CD4-positive, alpha-beta T cell treated with Interferon alpha-2 for 1 hour (primary cell): Measurements from ENCODE around the gene AP1G2.
"Not testable (repeated sequence)": the region's sequence is repeated elsewhere in the genome, so short reads cannot be mapped to it uniquely, and the experiment has no call there.

ENCODE experiments used
- DNase-seq, 2 donors: peaks; one replicate each; pipeline ENCODE4 v3.0.0-alpha.2; 2020 to 2022

The AP1G2 gene

DNA sequence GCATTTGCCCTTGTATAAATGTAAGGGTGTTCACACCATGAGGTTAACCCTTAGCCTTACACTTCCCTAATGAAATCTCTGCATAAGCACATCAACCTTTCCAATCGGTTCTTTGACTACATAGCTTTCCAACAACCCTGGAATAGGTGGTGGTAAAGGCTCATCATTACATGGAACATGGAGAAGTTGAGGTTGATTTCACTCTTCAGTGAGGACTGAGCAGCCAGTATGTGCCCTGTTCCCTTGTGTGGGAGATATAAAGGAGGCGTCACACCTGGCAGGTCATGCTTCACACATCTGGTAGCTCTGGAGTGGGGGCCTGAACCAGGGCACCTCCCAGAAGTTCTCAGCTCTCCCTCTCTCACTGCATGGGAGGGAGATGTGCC lies 32.7 kb upstream of the AP1G2 start:
- DNase-seq = no peak

DNA sequence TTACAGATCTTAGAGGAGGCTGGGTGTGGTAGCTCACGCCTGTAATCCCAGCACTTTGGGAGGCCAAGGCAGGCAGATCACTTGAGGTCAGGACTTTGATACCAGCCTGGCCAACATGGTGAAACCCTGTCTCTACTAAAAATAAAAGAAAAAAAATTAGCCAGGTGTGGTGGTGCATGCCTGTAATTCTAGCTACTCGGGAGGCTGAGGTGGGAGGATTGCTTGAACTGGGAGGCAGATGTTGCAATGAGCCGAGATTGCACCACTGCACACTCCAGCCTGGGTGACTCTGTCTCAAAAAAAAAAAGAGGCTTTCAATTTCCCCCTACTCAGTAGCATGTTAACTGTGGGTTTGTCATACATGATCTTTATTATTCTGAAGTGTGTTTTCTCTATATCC lies 26.6 kb upstream of the AP1G2 start:
- DNase-seq = not testable (repeated sequence)

DNA sequence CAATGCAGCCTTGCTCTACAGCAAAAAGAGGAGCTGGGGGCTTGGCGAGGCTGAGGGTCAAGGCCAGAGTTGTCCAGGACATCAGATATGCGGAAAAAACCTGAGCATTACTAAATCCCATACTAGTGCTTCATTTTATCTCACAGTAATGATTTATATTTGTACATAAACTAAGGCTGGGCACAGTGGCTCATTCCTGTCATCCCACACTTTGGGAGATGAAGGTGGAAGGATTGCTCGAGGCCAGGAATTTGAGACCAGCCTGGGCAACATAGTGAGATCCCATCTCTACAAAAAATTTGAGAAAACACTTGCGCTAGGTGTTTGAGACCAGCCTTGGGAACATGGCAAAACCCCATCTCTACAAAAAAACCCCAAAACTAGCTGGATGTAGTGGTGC lies 22.6 kb upstream of the AP1G2 start:
- no peak for DNase-seq

DNA sequence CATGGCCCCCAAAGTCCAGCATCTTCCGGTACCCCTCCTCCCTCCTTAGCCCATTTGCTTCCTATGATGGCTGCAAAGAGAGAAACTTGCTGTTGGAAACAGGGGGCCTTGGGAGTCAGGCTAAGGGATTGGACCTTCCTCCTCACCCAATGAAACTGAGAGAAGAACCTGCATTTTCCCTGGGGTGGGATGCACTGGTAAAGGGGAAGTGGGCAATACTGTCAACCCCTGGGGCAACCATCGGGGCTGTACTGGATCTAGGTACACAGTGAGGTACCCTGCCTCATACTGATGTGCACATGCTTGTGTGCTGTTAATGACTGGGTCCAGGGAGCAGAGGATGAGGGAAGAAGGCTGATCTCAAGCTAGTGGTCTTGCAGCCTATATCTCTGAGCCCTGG lies 22.0 kb upstream of the AP1G2 start:
- no peak for DNase-seq

DNA sequence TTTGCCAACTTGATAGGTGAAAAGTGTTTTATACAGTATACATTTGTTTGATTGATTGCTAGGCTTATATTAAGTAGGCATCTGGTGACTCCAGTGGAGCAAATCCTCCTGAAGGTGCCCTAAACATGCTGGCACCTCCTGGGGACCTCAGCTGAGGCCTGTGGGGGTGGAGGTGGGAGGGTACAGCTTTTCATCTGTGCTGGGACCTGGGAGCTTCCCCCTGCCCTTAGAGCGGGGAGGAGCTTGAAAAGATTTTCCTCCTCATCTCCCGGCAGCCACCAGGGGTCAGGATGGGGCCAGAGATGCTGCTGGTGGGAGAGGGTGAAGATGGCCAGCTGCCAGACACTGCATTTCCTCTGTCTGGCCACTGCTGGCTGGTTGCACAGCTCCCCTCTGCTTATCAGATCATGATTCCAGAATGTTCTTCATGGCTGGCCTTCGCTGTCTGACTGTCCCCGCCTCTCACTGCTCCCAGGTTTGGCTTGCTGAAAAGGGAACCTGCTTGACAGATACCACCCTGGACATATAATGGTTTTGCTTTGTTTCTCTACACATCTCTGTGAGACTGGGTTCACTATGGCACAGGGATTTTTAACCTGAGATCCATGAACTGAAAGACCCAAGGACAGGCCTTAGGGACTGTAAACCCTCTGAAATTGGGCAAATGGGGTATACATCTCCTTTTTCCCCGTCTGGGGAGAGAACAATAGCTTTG lies 21.4 kb upstream of the AP1G2 start:
- peak; percentile 83 to 85 for DNase-seq

DNA sequence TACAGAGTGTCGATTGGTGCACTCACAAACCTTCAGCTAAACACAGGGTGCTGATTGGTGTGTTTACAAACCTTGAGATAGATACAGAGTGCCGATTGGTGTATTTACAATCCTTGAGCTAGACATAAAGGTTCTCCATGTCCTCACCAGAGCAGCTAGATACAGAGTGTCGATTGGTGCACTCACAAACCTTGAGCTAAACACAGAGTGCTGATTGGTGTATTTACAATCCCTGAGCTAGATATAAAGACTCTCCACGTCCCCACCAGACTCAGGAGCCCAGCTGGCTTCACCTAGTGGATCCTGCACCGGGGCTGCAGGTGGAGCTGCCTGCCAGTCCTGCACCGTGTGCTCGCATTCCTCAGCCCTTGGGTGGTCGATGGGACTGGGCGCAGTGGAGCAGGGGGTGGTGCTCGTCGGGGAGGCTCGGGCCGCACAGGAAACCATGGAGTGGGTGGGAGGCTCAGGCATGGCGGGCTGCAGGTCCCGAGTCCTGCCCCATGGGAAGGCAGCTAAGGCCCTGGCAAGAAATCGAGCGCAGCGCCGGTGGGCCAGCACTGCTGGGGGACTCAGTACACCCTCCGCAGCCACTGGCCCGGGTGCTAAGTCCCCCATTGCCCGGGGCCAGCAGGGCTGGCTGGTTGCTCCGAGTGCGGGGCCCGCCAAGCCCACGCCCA lies 17.1 kb upstream of the AP1G2 start:
- DNase-seq = not testable (repeated sequence)

DNA sequence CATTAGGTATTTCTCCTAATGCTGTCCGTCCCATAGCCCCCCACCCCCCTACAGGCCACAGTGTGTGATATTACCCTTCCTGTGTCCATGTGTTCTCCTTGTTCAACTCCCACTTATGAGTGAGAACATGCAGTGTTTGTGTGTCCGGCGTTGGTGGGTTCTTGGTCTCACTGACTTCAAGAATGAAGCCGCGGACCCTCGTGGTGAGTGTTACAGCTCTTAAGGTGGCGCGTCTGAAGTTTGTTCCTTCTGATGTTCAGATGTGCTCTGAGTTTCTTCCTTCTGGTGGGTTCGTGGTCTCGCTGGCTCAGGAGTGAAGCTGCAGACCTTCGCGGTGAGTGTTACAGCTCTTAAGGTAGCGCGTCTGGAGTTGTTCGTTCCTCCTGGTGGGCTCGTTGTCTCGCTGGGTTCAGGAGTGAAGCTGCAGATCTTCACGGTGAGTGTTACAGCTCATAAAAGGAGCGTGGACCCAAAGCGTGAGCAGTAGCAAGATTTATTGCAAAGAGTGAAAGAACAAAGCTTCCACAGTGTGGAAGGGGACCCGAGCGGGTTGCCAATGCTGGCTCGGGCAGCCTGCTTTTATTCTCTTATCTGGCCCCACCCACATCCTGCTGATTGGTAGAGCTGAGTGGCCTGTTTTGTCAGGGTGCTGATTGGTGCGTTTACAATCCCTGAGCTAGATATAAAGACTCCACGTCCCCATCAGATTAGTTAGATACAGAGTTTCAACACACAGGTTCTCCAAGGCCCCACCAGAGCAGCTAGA lies 16.4 kb upstream of the AP1G2 start:
- not testable (repeated sequence) for DNase-seq

DNA sequence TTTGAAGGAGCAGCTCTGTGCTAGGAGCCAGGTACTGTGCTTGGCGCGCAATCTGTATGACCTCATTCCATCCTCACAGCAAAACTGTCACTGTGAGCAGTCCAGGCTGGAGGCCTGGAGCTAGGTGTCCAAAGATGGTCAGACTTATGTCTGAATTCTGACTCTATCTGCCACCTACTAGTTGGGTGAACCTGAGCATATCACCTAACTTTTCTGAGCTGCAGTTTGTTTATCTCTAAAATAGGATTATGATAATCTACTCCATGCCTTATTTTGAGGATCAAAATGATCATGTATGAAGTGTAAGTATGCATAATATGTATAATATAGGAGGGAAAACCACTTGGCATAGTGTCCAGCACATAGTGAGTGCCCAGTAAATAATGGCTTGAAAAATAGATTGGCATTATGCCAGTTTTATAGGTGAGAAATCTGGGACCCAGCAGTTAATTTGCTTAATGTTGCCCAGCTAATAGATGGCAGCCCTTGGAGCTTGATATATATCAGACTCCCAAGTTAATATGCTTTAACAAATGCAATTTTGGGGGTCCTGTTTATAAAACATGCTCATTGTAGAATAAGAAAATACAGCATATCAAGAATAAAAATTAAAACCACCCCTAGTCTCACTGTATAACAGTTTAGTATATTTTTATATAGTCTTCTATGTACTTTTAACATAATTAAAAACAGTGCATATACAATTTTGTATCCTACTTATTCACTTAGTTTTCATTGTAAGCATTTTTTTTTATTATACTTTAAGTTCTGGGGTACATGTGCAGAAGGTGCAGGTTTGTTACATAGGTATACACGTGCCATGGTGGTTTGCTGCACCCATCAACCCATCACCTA lies 15.5 kb upstream of the AP1G2 start:
- no peak for DNase-seq

DNA sequence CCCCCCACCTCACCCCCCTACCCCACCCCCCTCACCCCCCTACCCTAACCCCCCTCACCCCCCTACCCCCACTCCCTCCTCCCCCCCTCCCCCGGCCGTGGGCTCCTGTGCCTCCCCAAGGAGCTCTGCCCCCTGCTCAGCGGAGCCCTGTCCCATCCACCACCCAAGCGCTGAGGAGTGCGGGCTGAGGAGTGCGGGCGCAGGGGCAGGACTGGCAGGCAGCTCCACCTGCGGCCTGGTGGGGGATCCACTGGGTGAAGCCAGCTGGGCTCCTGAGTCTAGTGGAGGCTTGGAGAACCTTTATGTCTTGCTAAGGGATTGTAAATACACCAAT lies 13.3 kb upstream of the AP1G2 start:
- no peak for DNase-seq

DNA sequence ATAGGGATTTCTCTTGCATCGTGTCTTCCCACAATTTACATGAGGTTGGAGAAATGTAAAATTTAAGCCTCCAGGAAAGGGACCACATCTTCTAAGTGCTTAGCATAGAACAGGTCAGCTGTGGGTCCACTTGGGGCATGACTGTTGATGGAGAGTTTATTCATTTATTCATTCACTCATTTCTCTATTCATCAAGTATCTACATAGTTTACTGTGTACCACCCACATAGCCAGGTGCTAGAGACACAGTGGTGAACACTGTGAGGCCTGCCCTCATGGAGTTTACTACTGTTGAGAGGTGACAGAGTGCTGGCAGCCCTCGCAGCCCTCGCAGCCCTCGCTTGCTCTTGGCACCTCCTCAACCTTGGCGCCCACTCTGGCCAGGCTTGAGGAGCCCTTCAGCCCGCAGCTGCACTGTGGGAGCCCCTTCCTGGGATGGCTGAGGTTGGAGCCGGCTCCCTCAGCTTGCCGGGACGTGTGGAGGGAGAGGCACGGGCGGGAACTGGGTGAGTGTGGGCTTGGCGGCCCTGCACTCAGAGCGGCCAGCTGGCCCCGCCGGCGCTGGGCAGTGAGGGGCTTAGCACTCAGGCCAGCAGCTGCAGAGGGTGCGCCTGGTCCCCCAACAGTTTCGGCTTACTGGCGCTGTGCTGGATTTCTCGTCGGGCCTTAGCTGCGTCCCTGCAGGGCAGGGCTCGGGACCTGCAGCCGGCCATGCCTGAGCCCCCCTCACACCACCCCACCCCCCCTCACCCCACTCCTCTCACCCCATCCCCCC lies 12.7 kb upstream of the AP1G2 start:
- DNase-seq = no peak

DNA sequence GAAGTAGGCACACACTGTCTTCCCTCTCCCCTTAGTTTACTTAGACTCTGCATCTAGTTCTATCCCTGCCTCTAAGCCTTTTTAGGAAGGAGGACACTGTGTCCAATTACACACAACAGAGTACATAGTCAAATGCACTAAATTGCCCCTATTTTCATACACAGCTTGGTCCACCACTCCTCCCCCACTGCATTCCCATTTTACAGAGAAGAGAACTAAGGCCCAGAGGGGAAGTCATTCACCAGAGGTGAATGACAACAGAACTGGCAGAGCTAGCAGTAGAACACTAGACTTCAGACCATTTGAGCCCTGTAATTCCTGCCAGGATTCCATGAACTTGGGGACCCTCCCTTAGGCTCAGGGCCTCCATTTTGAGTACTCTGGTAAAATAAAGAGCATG lies 12.1 kb upstream of the AP1G2 start:
- no peak for DNase-seq

DNA sequence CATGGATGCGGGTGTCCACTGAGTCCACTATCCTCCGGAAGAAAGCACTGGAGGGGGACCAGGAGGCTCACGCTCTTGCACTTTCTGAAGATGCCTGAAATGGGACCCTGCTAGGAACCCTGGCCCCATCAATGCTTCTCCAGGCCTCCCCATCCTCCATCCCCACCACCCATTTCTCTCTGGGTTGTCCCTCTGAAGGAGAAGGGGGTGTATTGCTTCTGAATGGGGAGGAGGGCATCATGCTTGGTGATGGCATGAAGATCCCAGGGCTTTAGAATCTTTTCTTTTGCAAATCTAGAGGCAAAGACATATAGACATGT lies 11.7 kb upstream of the AP1G2 start:
- no peak for DNase-seq

DNA sequence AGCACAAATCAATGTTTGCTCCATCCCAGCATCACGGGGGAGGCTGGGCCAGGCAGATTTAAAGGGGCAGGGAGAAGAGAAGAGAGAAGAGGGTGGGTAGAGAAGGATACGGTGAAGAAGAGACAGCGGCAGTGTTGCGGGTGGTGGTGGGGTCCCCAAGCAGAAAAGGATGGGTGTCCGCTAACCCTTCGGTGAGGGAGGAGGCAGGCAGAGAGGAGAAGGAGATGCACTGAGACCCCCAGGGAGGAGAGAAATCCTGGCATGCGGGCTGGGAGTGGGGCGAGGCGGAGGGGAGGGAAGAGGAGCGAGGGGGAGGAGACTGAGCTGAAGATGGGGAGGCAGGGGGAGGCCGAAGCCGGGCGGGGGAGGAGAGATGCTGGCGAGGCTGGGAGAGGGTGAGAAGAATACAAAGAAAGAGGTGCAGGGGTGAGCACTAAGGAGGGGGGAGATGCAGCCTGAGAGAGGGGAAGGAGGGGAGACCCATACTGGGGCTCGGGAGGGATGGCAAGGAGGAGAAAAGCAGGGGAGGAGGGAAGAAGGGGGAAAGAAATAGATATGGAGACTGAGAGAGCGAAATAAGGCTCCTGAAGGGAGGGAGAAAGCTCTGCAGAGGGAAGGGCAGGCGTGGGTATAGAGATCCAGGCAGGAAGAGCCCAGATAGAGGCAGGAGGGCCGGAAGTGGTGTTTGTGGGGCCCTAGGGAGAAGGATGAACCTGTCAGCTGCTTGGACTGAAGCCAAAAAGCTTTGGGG lies 11.1 kb upstream of the AP1G2 start, which contains the start of gene JPH4:
TSS of gene JPH4 (minus strand) at position 231 of the 751 bp plus-strand sequence. CDS start 1,337 bp downstream, outside the sequence.
- DNase-seq = no peak

DNA sequence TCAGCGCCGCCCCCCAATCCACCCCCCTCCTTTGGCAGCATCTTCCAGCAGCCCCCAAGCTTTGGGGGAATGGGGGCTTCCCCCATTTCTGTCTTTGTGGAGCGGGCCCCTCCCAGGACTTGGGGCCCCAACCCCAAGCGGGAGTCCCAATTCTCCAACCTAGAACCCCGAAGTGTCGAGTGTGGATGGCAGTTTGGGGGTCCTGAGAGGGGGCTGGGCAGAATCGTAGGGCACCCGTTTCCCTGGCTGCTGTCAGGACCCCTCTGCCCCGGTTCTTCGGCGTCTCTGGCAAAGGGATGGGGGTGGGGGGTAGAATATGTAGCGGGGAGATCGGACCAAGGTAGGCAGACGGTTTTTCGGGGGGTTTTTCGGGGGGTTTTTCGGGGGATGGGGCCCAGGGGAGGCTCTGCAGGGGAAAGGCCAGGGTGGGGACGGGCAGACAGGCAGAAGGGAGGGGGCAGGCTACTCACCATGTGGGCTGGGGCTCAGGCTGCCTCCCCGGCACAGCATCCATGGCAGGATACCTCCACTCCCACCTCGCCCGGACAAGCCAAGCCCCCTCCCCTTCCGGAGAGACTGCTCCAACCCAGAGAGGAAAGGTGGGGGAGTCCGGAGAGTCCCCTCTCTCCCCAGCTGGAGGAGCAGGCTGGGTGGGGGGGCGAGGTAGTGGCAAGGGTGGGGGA lies 10.3 kb upstream of the AP1G2 start:
- DNase-seq = no peak

DNA sequence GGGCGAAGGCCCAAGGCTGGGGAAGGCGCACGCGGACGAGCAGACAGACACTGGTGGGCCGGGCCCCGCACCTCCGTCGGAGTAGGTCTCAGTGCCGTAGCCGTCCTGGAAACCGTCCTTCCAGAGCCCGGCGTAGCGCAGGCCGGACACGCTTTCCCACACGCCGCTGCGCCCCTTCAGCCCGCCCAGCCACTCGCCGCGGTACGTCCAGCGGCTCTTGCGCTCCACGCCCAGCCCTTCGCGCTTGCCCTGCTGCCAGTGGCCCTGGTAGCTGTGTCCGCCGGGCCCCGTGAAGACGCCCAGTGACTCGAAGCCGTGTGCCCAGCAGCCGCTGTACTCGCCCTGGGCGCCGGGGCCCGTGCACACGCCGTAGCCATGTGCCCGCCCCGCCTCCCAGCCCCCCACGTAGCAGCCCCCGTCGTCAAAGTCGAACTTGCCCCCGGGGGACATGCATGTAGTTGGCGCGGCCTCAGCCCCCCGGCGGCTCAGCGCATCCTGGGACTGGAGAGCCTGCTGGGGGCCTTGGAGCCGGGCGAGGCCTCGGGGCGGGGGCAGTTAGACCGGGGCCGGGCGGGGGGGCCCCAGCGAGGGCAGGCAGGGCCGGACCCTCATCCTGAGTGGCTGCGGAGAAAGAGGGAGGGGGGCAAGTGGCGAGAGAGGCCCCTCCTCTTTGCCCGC lies 9.6 kb upstream of the AP1G2 start:
- DNase-seq = no peak

DNA sequence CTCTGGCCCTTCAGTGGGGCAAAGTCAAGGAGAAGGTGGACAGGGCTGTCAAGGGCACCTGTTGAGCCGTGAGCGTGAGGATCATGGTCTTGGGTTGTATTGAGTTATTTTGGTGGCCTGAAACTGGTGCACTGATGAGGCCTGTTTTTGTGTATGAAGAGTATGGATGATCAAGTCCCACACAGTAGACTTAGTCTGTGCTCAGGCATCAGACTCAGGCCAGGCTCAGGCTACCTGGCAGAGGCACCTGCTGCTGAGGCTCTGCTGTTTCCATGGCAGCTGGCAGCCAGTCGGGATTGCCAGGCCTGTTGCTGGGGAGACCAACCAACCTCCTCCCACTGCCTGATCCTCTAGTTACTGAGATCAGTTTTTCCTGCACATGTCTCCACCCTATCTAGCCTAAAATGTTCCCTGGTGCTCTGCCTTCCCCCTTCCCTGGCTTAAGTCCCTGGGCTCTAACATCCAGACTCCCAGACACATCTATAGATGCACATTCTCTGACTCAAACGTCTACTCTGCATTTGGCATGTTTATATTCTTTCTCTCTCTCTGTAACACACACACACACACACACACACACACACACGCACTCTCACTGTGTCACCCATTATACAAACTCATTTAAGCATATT lies 5.9 kb upstream of the AP1G2 start:
- no peak for DNase-seq

DNA sequence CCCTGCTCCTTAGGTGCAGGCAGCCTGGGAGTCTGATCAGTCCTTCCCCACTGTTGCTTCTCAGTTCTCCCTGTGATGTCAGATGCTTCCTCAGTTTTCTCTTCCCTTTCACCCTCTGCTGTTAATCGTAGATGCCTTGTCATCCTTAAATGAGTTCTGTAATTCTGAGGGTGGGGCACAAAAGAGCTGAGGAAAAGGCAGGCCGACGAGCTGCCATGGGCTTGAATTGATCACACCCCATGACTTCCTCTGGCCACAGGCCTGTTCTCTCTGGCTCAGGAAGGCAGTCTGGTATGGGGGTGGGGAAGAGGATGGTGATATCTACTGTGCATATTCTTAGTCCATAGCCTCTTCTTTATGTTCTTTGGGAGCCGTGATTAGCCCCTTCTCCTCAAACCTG lies 5.2 kb upstream of the AP1G2 start:
- DNase-seq = peak in 1 of 2 donors; percentile 24

DNA sequence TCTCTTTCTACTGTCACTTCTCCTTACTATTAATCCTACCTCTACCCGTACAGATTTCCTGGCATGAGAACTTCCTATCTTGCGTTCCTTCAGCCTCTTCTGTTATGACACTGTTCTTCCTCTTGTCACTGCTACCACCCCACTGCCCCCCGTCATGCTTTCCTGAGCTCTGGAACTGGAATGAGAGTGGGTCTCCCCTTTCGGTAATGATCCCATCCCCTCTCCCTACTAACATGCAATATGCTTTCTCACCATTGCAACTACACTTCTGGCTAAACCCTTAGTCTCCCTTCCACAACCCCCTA lies 4.9 kb upstream of the AP1G2 start:
- no peak for DNase-seq

DNA sequence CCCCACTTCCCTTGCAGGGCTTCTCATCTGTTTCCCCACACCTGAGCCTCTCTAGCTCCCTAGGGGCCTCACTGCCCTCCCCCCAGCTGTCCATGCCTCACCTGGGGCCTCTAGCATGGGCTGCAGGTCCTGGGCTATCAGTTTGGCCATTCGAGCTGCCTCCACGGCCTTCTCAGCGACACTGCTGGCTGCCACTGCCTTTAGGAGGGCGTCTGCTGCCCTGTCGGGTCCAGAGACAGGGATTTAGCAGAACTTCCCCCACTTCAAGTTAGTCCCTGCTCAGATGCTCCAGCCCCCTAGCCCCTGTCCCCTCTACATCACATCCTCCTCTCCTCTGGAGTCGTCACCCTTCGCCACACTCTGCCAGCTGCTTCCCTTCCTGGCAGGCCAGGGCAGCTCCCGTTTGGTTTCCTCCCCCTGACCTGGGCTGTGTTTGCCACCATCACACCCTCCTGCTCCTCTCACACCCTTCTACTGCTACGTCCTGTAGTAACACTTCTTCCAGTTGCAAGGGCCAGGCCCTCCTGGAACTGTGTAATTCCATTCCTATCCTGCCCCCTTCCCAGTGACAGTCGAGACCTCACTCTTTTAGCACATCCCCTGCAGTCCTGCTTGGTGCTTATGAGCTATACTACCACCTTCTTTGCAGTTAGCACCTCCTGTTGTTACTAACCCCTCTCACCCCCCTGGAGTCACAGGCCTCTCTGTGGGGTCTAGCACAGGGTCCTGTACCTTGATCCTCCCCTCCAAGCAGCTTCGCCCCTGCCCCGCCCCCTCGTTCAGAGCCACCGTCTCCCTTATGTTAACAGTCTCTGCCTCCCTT lies 4.3 kb upstream of the AP1G2 start:
- DNase-seq = no peak
